NB4 (cell line): ENCODE measurements around the gene NEU3.

ENCODE experiments used
- DNase-seq: peaks from one replicate; pipeline ENCODE4 v3.0.0; 2010; ENCODE audit warnings: low read depth
- H3K4me3 ChIP-seq: one replicate; pipeline ENCODE4 v1.5.1; 2011; ENCODE audit warnings: mild to moderate bottlenecking, low read depth, low read length, moderate library complexity
- CTCF ChIP-seq: IDR thresholded peaks from one replicate; pipeline ENCODE4 v1.5.1; 2012; ENCODE audit warnings: low read depth, low read length
- MAX ChIP-seq: IDR thresholded peaks from 2 replicates; pipeline ENCODE4 v1.6.1; 2011; ENCODE audit warnings: low read depth, low read length
- MYC ChIP-seq: IDR thresholded peaks from 2 replicates; pipeline ENCODE4 v1.6.1; 2011; ENCODE audit warnings: low read depth, low read length
- POLR2A ChIP-seq: IDR thresholded peaks from 2 replicates; pipeline ENCODE4 v1.6.1; 2011; ENCODE audit warnings: mild to moderate bottlenecking; ENCODE audit not compliant: insufficient read length; ENCODE audit errors: extremely low read depth

Gene NEU3

GRCh38 chr11:75032550-75032935 lies 43.8 kb downstream of the NEU3 start:
- no peak for TF ChIP-seq MYC
- TF ChIP-seq CTCF, result no peak
- TF ChIP-seq MAX, result no peak
- no peak for TF ChIP-seq POLR2A
- DNase-seq, result no peak

GRCh38 chr11:75033916-75034315 lies 45.2 kb downstream of the NEU3 start:
- no peak overlapping the region for H3K4me3 ChIP-seq
- DNase-seq, result no peak
- TF ChIP-seq POLR2A (no peak), MYC (no peak), CTCF (no peak), MAX (no peak)

More at GRCh38 chr11:75032550-75032935, 43.8 kb downstream of the NEU3 start:
- no peak overlapping the region for H3K4me3 ChIP-seq

- H3K4me3 ChIP-seq, result no peak overlapping the region
Measured at GRCh38 chr11:75035256-75035655, 46.5 kb downstream of the NEU3 start.

GRCh38 chr11:75035911-75036565 lies 47.3 kb downstream of the NEU3 start:
- DNase-seq, result peak; percentile 33
- H3K4me3 ChIP-seq, result no peak overlapping the region
- TF ChIP-seq POLR2A, result no peak
- TF ChIP-seq CTCF, result no peak
- TF ChIP-seq MYC, result no peak
- no peak for TF ChIP-seq MAX

More at GRCh38 chr11:75035256-75035655, 46.5 kb downstream of the NEU3 start:
- DNase-seq, result no peak
- TF ChIP-seq MYC (no peak), MAX (no peak), CTCF (no peak), POLR2A (no peak)

- TF ChIP-seq POLR2A (no peak), CTCF (no peak)
- no peak for DNase-seq
- H3K4me3 ChIP-seq, result no peak overlapping the region
Measured at GRCh38 chr11:75040167-75040770, 51.5 kb downstream of the NEU3 start.
